GM19025 (cell line): ENCODE measurements around the gene SMURF1.

Source experiments
- ATAC-seq: cut with Tn5 transposase; IDR thresholded peaks from one replicate; pipeline ENCODE4 v1.9.1; 2021; ENCODE audit warnings: mild to moderate bottlenecking, low read depth, moderate library complexity; ENCODE audit not compliant: unreplicated experiment

The SMURF1 gene

DNA sequence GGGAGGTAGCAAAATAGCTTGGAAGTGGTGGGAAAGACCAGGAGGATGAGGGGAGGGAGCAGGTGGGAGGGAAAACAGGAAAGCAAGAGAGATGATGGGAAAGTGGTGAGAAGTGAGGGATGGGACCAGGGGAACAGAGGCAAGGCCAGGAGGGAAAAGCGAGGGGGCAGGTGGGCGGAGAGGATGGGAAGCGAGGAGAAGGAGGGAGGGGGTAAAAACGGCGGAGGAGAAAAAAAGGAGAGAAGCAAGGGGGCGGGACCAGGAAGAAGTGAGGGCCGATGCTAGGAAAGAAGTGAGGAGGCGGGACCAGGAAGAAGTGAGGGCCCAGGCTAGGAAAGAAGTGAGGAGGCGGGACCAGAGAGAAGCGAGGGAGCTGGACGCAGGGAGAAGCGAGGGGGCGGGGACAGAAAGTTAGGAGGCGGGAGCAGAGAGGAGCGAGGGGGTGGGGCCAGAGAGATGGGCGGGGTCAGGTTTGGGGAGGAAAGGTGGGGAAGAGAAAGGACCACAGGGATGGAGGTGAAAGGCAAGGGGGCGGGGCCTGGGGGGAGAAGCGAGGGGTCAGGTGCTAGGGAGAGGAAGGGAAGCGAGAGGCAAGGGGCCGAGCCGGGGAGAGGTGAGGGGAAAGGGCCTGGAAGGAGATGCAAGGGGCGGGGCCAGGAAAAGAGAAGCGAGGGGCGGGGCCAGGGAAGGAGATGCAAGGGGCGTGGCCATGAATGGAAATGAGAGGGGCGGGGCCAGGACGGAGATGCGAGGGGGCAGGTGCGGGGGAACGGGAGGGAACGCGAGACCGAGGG is 984 bp downstream of the SMURF1 start:
- ATAC-seq: no peak

DNA sequence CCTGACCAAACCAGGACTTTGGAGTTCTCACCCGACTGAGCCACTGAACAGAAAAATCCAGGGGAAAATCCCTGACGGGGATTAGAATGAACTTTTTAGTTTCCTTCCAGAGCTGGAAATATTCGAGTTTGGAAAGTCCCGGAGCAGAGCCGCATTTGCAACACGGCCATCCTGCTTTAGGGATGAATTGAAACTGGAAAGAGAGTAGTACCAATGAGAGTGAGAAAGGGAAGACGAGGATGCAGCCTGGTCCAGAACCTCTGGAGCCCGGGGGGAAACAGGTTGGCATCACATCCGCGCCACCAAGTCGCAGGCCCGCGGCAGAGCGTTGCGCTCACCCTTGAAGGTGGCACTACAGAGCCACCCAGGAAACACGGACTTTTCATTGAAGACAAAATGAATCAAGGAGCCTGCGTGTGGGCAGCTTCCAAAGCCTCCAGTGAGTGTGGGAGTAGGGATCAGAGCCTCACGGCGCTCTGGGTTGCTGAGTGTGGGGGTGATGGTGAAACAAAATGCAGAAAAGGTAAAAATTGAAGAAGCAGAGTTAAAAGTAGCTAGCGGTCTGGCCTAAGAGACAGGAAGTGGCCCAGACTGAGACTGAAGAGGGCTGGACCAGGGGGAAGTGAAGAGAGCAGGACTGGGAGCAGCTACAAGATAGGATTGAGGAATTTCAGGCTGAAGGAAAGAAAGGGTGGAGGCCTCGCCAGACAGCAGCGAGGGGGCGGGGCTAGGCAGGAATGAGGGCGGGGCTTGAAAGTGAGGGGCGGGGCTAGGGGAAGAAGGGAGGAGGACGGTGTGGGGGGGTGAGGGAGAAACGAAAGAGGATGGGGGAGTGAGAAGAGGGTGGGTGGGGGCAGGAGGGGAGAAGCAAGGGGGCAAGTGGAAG is 1.8 kb downstream of the SMURF1 start:
- ATAC-seq: no peak

- ATAC-seq: no peak
Measured at GRCh38 chr7:99141334-99141733, 2.6 kb downstream of the SMURF1 start.

DNA sequence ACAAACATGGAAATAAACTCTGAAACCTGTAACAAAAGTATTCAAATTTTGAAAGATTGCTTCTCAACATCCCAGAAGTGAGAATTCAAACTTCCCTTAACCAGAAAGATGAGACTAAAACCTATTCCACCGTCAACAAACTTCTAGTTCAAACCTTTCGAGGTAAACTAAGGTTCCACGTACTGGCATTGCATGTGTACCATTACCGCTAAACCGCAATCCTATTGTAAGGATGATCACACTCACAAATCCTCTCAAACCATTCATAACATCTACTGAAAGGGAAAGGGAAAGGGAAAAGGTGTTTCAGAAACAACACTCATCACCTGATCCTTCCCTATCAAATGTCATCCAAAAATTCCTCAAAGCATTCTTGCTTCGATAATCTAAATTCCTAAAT is 3.1 kb downstream of the SMURF1 start:
- no peak for ATAC-seq

GRCh38 chr7:99139036-99139435 is 4.9 kb downstream of the SMURF1 start:
- no peak for ATAC-seq

DNA sequence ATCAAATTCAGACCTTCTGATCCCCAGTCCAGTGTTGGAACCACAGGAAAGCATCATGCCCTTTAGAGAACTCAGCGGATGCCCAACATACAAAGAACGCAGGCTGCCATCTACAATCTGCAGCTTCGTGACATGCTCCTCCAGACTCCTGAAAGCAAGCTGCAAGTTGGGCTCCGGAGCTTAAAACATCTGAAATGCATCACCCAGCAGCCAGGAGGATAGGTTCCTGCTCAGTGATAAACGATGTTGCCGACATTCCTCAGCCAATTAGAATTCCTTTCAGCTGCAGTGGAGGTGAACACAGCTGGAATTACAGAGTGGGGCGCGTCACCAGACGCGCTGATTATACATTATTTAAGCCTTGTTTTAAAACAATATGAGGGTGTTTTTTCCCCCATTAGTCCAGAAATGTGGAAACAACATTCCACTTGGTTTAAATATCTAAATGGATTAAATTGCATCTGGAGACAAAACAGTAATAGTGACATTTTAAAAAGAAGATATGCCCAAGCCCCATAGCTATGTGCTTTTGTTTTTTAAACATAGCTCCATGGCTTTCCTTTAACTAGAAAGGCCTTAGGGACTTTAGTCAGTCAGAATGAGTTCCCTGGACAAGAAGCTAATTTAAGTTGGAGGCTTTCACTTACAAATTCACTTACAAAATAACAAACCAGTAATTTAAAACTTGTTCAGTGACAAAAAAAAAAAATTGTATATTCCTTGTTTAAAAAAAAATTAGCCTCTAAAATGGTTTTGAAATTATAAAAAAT is 6.3 kb downstream of the SMURF1 start:
- ATAC-seq: no peak

- no peak for ATAC-seq
Measured at GRCh38 chr7:99135938-99136337, 8.0 kb downstream of the SMURF1 start.

DNA sequence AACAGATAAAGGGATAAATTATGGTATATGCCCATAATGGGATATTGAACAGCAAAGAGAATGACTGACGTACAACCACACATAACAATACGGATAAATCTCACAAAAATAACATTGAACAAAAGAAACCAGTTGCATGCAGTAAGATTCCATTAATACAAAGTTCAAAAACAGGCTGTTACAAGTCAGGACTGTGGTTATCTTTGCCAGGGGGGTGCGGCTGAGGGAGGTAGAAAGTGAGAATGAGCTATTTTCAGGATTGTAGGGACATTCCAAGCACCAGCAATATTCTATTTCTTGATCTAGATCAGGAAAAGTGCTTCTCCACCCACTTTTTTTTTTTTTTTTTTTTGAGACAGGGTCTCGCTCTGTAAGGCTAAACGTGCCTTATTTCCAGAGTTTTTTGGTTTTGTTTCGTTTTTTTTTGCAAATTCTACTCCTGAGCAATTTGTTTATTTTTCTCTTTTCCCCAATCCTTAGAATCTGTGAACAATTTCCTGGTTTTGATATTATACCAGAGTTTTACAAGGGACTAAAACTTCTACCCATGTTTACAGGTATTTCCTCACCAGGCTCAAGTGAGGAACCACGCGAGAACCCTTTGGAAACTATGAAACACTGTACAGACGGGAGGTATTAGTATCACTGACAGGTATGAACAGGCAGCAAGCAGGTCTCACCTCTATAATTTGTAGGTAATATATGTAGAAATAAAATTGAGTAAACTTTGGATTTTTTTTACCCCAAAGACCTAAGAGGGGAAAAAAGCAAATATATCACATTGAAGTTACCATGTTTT is 9.9 kb downstream of the SMURF1 start:
- no peak for ATAC-seq

GRCh38 chr7:99132595-99133321 is 11.2 kb downstream of the SMURF1 start:
- ATAC-seq: no peak

DNA sequence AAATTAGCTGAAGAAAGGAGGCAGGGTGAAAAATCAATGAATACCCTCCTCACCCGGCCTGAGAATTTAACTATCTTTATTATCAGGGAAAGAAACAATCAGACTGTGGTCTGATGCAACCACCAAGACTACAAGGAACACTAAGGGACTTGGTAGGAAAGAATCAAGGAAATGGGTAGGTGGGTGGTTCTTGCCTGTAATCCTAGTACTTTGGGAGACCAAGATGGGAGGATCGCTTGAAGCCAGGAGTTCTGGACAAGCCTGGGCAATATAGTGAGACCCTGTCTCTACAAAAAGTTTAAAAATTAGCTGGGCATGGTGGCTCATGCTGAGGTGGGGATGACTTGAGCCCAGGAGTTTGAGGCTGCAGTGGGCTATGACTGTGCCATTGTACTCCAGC is 12.6 kb downstream of the SMURF1 start:
- ATAC-seq: no peak

- ATAC-seq: no peak
Measured at GRCh38 chr7:99129536-99129935, 14.4 kb downstream of the SMURF1 start.

- ATAC-seq: no peak
Measured at GRCh38 chr7:99129001-99129400, 14.9 kb downstream of the SMURF1 start.

DNA sequence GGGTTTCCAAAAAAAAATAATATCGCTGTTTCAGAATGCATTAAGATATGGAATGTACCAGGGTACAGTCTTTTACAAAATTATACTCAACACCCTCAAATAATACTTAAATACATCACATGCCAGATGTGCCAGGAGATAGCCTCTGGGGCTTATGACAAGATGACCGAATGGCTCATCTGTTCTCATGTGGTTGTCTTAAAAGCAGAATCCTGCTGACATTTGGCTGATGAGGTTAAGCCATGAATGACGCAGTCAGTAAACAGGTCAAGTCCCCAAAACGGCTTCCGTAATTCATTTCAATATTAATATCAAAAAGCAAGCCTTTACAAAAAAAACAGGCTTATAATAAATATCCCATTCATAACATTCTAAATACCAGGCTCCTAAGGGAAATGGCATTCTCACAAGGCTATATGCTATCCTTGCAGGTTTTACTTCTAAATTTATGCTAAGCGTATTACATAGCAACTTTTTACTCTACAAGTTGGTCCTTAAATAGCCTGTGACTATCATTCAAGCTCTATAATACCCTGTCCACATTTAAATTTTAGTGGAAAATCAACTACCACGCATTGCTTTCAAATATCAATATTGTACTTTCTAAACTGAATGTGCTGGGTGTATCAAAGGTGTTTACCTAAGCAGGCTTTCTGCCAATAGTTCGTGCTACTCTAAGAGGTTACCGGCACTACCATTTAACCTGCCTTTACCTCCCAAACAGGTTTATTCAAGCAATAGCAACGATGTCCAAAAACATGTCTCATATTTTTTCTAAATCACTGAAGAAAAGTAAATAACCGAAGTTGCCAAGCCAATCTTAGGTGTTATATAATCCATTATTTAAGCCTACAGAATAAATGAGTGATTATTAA is 15.6 kb downstream of the SMURF1 start:
- no peak for ATAC-seq

- no peak for ATAC-seq
Measured at GRCh38 chr7:99127636-99128035, 16.3 kb downstream of the SMURF1 start.

DNA sequence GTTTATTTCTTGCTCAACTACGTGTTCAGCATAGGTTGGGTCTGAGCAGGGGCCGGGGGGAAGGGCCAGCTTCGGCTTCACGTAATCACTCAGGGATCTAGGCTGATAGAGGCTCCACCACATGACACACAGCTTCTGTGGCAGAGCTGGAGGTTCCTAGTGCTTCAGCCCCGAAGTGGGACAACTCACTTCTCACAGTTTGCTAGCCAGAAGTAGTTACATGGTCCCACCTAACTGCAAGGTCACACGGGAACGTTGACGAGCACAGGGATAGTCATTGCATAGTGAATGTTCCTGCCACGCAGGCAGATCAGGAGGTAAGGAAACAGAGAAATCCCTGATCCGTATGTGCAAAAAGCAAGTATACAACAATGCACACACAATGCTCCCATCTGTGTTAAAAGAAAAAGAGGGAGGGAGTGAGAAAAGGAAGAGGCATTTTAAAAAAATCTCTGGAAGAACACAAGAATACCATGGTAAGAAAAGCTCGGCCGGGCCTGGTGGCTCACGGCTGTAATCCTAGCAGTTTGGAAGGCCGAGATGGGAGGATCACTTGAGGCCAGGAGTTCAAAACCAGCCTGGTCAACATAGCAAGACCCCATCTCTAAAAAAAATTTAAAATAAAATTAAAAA is 16.9 kb downstream of the SMURF1 start:
- ATAC-seq: no peak

DNA sequence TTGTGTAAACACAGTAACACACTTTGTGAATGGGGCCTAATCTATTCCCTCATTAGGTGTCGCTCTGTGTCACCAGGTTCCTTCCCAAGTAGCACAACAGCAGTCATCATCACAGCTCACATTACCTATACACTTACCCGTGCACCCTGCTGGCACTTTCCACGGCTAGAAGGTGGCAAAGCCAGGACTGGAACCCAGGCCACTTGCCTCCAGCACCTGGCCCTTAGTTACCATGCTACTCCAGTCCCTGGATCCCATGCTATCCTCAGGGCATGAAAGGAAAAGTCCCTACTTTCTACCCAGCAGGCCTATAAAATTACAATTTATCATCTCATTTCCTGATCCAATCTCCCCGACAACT is 18.4 kb downstream of the SMURF1 start:
- no peak for ATAC-seq

DNA sequence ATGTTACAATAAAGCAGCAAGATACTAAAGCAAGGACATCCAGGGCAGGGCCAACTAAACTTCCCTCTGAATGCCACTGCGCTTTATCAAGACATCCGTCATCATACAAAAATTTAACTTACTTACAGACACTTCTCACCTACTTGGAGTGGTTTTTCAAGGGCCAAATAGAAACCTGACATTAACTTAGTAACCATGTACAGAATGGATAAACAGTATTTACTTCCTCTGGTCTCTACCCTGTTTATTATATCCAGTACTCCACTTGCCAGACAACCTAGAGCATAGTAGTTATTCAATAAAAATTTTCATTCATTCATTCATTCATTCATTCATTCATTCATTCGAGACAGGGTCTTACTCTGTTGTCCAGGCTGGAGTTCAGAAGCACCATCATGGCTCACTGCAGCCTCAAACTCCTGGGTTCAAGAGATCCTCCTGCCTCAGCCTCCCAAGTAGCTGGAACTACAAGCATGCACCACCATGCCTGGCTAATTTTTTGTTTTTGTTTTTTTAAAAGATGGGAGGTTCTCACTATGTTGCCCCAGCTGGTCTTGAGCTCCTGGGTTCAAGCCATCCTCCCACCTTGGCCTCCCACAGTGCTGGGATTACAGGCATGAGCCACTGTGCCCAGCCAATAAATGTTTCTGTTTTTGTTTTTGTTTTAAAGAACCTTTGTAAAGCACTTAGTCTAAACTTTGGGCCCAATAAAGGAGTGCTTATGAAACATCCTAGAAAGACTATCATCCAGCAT is 19.0 kb downstream of the SMURF1 start:
- ATAC-seq: no peak

- ATAC-seq: no peak
Measured at GRCh38 chr7:99124236-99124635, 19.7 kb downstream of the SMURF1 start.
